Thyroid gland (tissue), 4 donors: ENCODE results near the gene SUMO3. TPM values are rescaled to one million over a fixed set of nuclear protein-coding genes. Genes with fewer than 3 reads are reported as not detected.

Source experiments
- DNase-seq, 2 donors: peaks; one replicate each; pipeline ENCODE4 v3.0.0-alpha.2; 2019
- H3K27ac ChIP-seq, 3 donors: fragments of 200-600 bp; sonication (generic); 1 replicate in 2 of 3; 2 replicates in 1 of 3; pipeline ENCODE4 v1.5.1; 2016 to 2019; ENCODE audit warnings: mild to moderate bottlenecking in 1 of 3, moderate library complexity in 1 of 3
- H3K27me3 ChIP-seq: fragments of 200-600 bp; sonication (generic); one replicate; pipeline ENCODE4 v1.5.1; 2019
- H3K36me3 ChIP-seq, 2 donors: fragments of 200-600 bp; sonication (generic); one replicate each; pipeline ENCODE4 v1.5.1; 2016 to 2019
- H3K4me1 ChIP-seq, 2 donors: fragments of 200-600 bp; sonication (generic); one replicate each; pipeline ENCODE4 v1.5.1; 2017 to 2019
- H3K4me3 ChIP-seq, 3 donors: fragments of 200-600 bp; sonication (generic); replicated peaks in 1 of 3; 1 replicate in 2 of 3; 2 replicates in 1 of 3; pipeline ENCODE4 v1.5.1; 2016; ENCODE audit warnings: mild to moderate bottlenecking in 1 of 3
- H3K9me3 ChIP-seq: fragments of 200-600 bp; sonication (generic); one replicate; pipeline ENCODE4 v1.5.1; 2017
- CTCF ChIP-seq, 6 experiments: fragments of 200-600 bp in 3 of 6; fragments of 450-650 bp in 3 of 6; sonication (generic) in 3 of 6; IDR thresholded peaks; one replicate each; pipeline ENCODE4 v1.5.1; 2016 to 2019; ENCODE audit warnings: antibody characterized with exemption in 6 of 6, mild to moderate bottlenecking in 2 of 6, inconsistent platforms in 1 of 6, moderate library complexity in 1 of 6
- POLR2A ChIP-seq, 2 donors: fragments of 450-650 bp; IDR thresholded peaks; one replicate each; pipeline ENCODE4 v1.6.1; 2017; ENCODE audit warnings: antibody characterized with exemption in 2 of 2, mild to moderate bottlenecking in 2 of 2, moderate library complexity in 1 of 2
- WGBS, 2 donors: methylation state at CpG; one replicate each; pipeline ENCODE4 v1.1.5; 2017; 5-methylcytosine and 5-hydroxymethylcytosine counted together
- intact Hi-C: fragments of 100-400 bp; cut with DNase I; formaldehyde crosslinking; loops from one replicate; pipeline ENCODE4 v1.15.1; 2023
- total RNA-seq, 4 donors: library from RNA; depleted of rRNA; stranded (reverse); fragments of >200 nt; gene quantifications; one replicate each; pipeline ENCODE4 v1.2.3, GENCODE V29; 2016

The SUMO3 gene
- total RNA-seq, 4 donors from 2014 or later: 65.7 to 127 (median 87.8) TPM

DNA sequence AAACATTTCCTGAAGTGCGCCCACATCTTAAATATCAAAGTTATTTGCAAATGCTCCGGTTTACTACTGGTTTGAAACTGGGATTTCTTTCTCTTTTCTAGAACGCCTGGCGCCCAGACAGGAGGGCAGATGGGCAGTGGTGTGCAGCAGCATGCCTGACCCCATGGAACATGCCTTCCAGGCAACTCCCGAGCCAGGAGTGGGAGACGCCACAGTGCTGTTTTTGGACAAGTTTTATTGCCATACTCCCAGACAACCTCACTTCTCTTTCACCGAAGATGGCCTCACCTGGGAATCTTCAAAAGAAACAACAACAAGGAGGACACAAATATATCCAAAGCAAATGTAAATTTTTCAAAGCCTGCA is 37.7 kb downstream of the SUMO3 start:
- no peak for DNase-seq

GRCh38 chr21:44779417-44780136 is 38.3 kb downstream of the SUMO3 start:
- no peak for TF ChIP-seq POLR2A (IDR thresholded peaks at IDR 0.05)
- no peak for TF ChIP-seq CTCF (IDR thresholded peaks at IDR 0.05)
- H3K9me3 ChIP-seq: no peaks in the 10 kb centered on the region
- H3K27ac ChIP-seq: no peak overlapping the region

More for the DNA sequence above, 37.7 kb downstream of the SUMO3 start:
- Histone ChIP-seq H3K4me1 (peaks cover 6 to 8% of the 10 kb centered on the region in 2 donors), H3K27ac (no peak overlapping the region), H3K9me3 (no peaks in the 10 kb centered on the region), H3K36me3 (no peaks in the 10 kb centered on the region), H3K27me3 (no peaks in the 10 kb centered on the region), H3K4me3 (no peak overlapping the region)
- intact Hi-C loops: no loop called here
- TF ChIP-seq CTCF (IDR thresholded peaks at IDR 0.05): no peak
- no peak for TF ChIP-seq POLR2A (IDR thresholded peaks at IDR 0.05)
- WGBS, 2 donors: 95 to 98% methylated on average over 7 of the region's 7 CpGs

DNA sequence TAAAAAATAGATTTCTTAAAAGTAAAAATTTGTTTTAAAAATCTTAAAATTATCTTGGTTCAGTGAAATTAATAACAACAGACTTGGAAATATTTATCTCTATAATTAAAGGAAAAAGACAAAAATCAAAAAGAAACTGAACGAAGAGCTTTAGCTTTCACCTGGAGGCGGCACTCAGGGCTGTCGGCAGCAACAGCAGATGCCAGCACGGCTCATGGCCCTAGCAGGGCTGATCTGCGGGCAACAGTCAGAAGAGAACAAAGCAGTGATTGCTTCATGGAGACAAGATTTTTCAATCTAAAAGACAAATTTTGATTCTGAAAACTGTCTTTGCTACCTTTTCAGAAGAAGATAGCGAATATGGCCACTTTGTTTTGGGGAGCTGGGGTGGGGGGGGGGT is 38.9 kb downstream of the SUMO3 start:
- H3K36me3 ChIP-seq: no peaks in the 10 kb centered on the region
- no peak for TF ChIP-seq CTCF (IDR thresholded peaks at IDR 0.05)
- TF ChIP-seq POLR2A (IDR thresholded peaks at IDR 0.05): no peak
- peaks cover 6 to 7% of the 10 kb centered on the region in 2 donors for H3K4me1 ChIP-seq
- WGBS, 2 donors: 97% methylated on average over 6 of the region's 6 CpGs
- H3K4me3 ChIP-seq: no peak overlapping the region
- intact Hi-C loops: no loop called here
- no peaks in the 10 kb centered on the region for H3K27me3 ChIP-seq
- no peak overlapping the region for H3K27ac ChIP-seq
- no peak for DNase-seq
- no peaks in the 10 kb centered on the region for H3K9me3 ChIP-seq

More at GRCh38 chr21:44779417-44780136, 38.3 kb downstream of the SUMO3 start:
- Histone ChIP-seq H3K4me1 (peaks cover 2% of the 10 kb centered on the region in 2 donors), H3K4me3 (no peak overlapping the region), H3K36me3 (no peaks in the 10 kb centered on the region), H3K27me3 (no peaks in the 10 kb centered on the region)
- 91 to 94% methylated on average over 13 to 17 of the region's 17 CpGs for WGBS, 2 donors
- no peak for DNase-seq
- intact Hi-C loops: no loop called here

- Histone ChIP-seq H3K4me1 (peaks cover 9 to 11% of the 10 kb centered on the region in 2 donors), H3K9me3 (no peaks in the 10 kb centered on the region), H3K36me3 (no peaks in the 10 kb centered on the region), H3K27me3 (no peaks in the 10 kb centered on the region), H3K4me3 (no peak overlapping the region), H3K27ac (no peak overlapping the region)
- TF ChIP-seq POLR2A (IDR thresholded peaks at IDR 0.05): no peak
- no peak for TF ChIP-seq CTCF (IDR thresholded peaks at IDR 0.05)
- DNase-seq: no peak
- WGBS, 2 donors: 93 to 95% methylated on average over 8 of the region's 8 CpGs
- intact Hi-C loops: no loop called here
Observed at GRCh38 chr21:44778499-44778911, 39.4 kb downstream of the SUMO3 start.

GRCh38 chr21:44778094-44778493 is 39.8 kb downstream of the SUMO3 start:
- H3K36me3 ChIP-seq: no peaks in the 10 kb centered on the region
- intact Hi-C loops: no loop called here
- 90 to 96% methylated on average over 5 of the region's 5 CpGs for WGBS, 2 donors

More at GRCh38 chr21:44778094-44778493, 39.8 kb downstream of the SUMO3 start:
- peaks cover 9 to 15% of the 10 kb centered on the region in 2 donors for H3K4me1 ChIP-seq
- H3K4me3 ChIP-seq: no peak overlapping the region
- TF ChIP-seq CTCF (IDR thresholded peaks at IDR 0.05) (no peak), POLR2A (IDR thresholded peaks at IDR 0.05) (no peak)
- H3K27ac ChIP-seq: no peak overlapping the region
- H3K9me3 ChIP-seq: no peaks in the 10 kb centered on the region
- H3K27me3 ChIP-seq: no peaks in the 10 kb centered on the region
- no peak for DNase-seq
